IMR-90 (cell line): ENCODE data around the gene ZBTB32.

ENCODE experiments used
- CEBPB ChIP-seq: IDR thresholded peaks from 2 replicates; pipeline ENCODE4 v1.6.1; 2012; ENCODE audit warnings: low read depth, low read length, improper control_type of control experiment
- POLR2A ChIP-seq: IDR thresholded peaks from 2 replicates; pipeline ENCODE4 v1.6.1; 2012; ENCODE audit warnings: mild to moderate bottlenecking, low read depth, low read length
- RAD21 ChIP-seq: IDR thresholded peaks from 2 replicates; pipeline ENCODE4 v1.6.1; 2012; ENCODE audit warnings: low read length, improper control_type of control experiment
- RCOR1 ChIP-seq: IDR thresholded peaks from 2 replicates; pipeline ENCODE4 v1.6.1; 2012; ENCODE audit warnings: mild to moderate bottlenecking, low read length, improper control_type of control experiment; ENCODE audit not compliant: insufficient replicate concordance
- RFX5 ChIP-seq: IDR thresholded peaks from 2 replicates; pipeline ENCODE4 v1.8.0; 2012; ENCODE audit warnings: low read depth, mild to moderate bottlenecking, low read length, moderate library complexity
- TF ChIP-seq, protein P1 (sequence below): conservative IDR thresholded peaks from 2 replicates; pipeline ENCODE4 v1.5.1; 2012; ENCODE audit warnings: mild to moderate bottlenecking, low read depth, low read length, improper control_type of control experiment
- TF ChIP-seq, protein P2 (sequence below): fragments of 150-350 bp; IDR thresholded peaks from 2 replicates; pipeline ENCODE4 v1.6.1; 2017; ENCODE audit warnings: mild to moderate bottlenecking, antibody characterized with exemption, low read length, low read depth

DNA sequence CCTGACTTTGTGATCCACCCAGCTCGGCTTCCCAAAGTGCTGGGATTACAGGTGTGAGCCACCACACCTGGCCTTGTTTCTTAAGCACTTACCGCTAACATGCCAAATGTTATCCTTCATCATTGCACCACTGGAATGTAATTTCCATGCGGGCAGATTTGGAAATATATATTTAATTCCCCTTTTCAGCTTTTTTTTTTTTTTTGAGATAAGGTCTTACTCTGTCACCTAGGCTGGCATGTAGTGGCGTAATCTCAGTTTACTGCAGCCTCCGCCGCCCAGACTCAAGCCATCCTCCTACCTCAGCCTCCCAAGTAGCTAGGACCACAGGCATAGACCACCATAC, 42.4 kb upstream of the ZBTB32 start:
- TF ChIP-seq, protein P1, sequence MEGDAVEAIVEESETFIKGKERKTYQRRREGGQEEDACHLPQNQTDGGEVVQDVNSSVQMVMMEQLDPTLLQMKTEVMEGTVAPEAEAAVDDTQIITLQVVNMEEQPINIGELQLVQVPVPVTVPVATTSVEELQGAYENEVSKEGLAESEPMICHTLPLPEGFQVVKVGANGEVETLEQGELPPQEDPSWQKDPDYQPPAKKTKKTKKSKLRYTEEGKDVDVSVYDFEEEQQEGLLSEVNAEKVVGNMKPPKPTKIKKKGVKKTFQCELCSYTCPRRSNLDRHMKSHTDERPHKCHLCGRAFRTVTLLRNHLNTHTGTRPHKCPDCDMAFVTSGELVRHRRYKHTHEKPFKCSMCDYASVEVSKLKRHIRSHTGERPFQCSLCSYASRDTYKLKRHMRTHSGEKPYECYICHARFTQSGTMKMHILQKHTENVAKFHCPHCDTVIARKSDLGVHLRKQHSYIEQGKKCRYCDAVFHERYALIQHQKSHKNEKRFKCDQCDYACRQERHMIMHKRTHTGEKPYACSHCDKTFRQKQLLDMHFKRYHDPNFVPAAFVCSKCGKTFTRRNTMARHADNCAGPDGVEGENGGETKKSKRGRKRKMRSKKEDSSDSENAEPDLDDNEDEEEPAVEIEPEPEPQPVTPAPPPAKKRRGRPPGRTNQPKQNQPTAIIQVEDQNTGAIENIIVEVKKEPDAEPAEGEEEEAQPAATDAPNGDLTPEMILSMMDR: no peak
- no peak for TF ChIP-seq RAD21
- TF ChIP-seq, protein P2, sequence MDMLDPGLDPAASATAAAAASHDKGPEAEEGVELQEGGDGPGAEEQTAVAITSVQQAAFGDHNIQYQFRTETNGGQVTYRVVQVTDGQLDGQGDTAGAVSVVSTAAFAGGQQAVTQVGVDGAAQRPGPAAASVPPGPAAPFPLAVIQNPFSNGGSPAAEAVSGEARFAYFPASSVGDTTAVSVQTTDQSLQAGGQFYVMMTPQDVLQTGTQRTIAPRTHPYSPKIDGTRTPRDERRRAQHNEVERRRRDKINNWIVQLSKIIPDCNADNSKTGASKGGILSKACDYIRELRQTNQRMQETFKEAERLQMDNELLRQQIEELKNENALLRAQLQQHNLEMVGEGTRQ: no peak
- no peak for TF ChIP-seq POLR2A
- TF ChIP-seq CEBPB: no peak
- no peak for TF ChIP-seq RFX5
- no peak for TF ChIP-seq RCOR1
